ENCODE measurements around the gene CLCN2.

Gene CLCN2

DNA sequence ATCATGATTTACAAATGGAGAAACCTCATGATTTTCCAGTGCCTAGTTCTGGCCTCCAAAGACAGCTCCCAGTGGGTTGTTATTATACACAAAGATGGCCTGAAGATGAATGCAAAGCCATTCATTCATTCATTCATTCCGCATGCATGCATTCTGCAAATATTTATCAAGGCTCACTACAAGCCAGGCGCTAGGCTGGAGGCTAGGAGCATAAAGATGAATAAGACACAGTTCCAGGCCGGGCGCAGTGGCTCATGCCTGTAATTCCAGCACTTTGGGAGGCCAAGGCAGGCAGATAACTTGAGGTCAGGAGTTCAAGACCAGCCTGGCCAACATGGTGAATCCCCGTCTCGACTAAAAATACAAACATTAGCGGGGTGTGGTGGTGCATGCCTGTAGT lies 64.8 kb downstream of the CLCN2 start:
- no peak for DNase-seq (ENCODE audit: low spot score)
